Kidney (tissue), 14 donors: ENCODE measurements around the gene FNBP1. TPM values are rescaled to one million over a fixed set of nuclear protein-coding genes. Genes with fewer than 3 reads are reported as not detected.
A peak's percentile ranks its signal among the peaks of the same experiment; 100 is the strongest.

Experiments
- DNase-seq, 5 donors: peaks; one replicate each; pipeline ENCODE4 v3.0.0-alpha.2; 2013 to 2020
- FAIRE-seq: peaks from 2 replicates; lab custom pipeline; 2012; peaks lifted over from hg19 to GRCh38; lab: Jason Lieb, UNC
- H3K27ac ChIP-seq, 2 donors: one replicate each; pipeline ENCODE4 v1.7.0; 2013; ENCODE audit warnings: low read depth in 2 of 2, low read length in 2 of 2, inconsistent platforms in 1 of 2
- H3K27me3 ChIP-seq: one replicate; pipeline ENCODE4 v1.7.1; 2013; ENCODE audit warnings: low read length, inconsistent platforms; ENCODE audit not compliant: control insufficient read depth, insufficient read depth
- H3K36me3 ChIP-seq, 3 donors: one replicate each; pipeline versions ENCODE4 v1.7.0 to v1.7.1; 2013; ENCODE audit warnings: low read length in 3 of 3, control low read depth in 1 of 3, inconsistent platforms in 1 of 3; ENCODE audit not compliant: insufficient read depth in 3 of 3, control insufficient read depth in 2 of 3
- H3K4me1 ChIP-seq, 3 donors: one replicate each; pipeline versions ENCODE4 v1.7.0 to v1.7.1; 2013; ENCODE audit warnings: low read length in 3 of 3, inconsistent platforms in 1 of 3, low read depth in 1 of 3; ENCODE audit not compliant: control insufficient read depth in 2 of 3, insufficient read depth in 2 of 3
- H3K4me3 ChIP-seq, 3 donors: one replicate each; pipeline versions ENCODE4 v1.7.0 to v1.8.1; 2013; ENCODE audit warnings: low read length in 3 of 3, control low read depth in 1 of 3, inconsistent platforms in 1 of 3
- H3K9ac ChIP-seq, 3 donors: one replicate each; pipeline versions ENCODE4 v1.7.0 to v1.7.1; 2013; ENCODE audit warnings: low read length in 3 of 3, control low read depth in 1 of 3, inconsistent platforms in 1 of 3
- H3K9me3 ChIP-seq, 3 donors: one replicate each; pipeline versions ENCODE4 v1.7.0 to v1.7.1; 2013; ENCODE audit warnings: low read length in 3 of 3, control low read depth in 1 of 3, inconsistent platforms in 1 of 3; ENCODE audit not compliant: control insufficient read depth in 2 of 3, insufficient read depth in 1 of 3
- intact Hi-C: fragments of 100-400 bp; cut with DNase I; formaldehyde crosslinking; loops from one replicate; pipeline ENCODE4 v1.11.1; 2022
- polyA plus RNA-seq: library from polyadenylated mRNA; stranded (reverse); fragments of 350-450 nt; fragmentation: Illumina TruSeq; extraction: RNeasy Lipid Tissue Mini Kit (QIAGEN cat#74804); gene quantifications from one replicate; pipeline ENCODE4 v1.2.3, GENCODE V29; 2014; ENCODE audit warnings: low read depth, low replicate concordance; ENCODE audit not compliant: insufficient read depth
- total RNA-seq: library from RNA; stranded (reverse); fragmentation: NEBNext Ultra II Directional; extraction: Animal tissue kit (Norgen Biotek cat#: 25700); gene quantifications from one replicate; pipeline ENCODE4 v1.2.1, GENCODE V29; 2021
- TF ChIP-seq, protein P1 (sequence below): IDR thresholded peaks from 3 replicates; pipeline ENCODE4 v1.5.1; 2012; ENCODE audit warnings: mild to moderate bottlenecking, moderate library complexity, borderline replicate concordance; ENCODE audit not compliant: insufficient read depth; ENCODE audit errors: extremely low read depth
- donor health status: control.
- donor health status: control.
- donor health status: control.
- donor health status: control.
- donor health status: control.
- donor health status: DM: yes; HTN: yes; CAD: no.
- donor health status: Normal renal cell carcinoma (clear cell type).

FNBP1 gene
- total and polyA plus RNA-seq, 2 donors from 2014 or later, result 9.7 to 51.7 TPM

GRCh38 chr9:129861447-129861827 lies 181.6 kb downstream of the FNBP1 start:
- Histone ChIP-seq H3K9me3 (no peaks in the 10 kb centered on the region), H3K27me3 (no peaks in the 10 kb centered on the region), H3K4me1 (no peaks in the 10 kb centered on the region), H3K27ac (no peak overlapping the region), H3K9ac (no peak overlapping the region), H3K36me3 (peaks cover 3 to 44% (median 19%) of the 10 kb centered on the region in 3 donors), H3K4me3 (no peak overlapping the region)
- FAIRE-seq (no peak), DNase-seq (peak in 1 of 5 donors; percentile 35)
- intact Hi-C loops, result no loop called here
- TF ChIP-seq, protein P1, sequence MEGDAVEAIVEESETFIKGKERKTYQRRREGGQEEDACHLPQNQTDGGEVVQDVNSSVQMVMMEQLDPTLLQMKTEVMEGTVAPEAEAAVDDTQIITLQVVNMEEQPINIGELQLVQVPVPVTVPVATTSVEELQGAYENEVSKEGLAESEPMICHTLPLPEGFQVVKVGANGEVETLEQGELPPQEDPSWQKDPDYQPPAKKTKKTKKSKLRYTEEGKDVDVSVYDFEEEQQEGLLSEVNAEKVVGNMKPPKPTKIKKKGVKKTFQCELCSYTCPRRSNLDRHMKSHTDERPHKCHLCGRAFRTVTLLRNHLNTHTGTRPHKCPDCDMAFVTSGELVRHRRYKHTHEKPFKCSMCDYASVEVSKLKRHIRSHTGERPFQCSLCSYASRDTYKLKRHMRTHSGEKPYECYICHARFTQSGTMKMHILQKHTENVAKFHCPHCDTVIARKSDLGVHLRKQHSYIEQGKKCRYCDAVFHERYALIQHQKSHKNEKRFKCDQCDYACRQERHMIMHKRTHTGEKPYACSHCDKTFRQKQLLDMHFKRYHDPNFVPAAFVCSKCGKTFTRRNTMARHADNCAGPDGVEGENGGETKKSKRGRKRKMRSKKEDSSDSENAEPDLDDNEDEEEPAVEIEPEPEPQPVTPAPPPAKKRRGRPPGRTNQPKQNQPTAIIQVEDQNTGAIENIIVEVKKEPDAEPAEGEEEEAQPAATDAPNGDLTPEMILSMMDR, result no peak

DNA sequence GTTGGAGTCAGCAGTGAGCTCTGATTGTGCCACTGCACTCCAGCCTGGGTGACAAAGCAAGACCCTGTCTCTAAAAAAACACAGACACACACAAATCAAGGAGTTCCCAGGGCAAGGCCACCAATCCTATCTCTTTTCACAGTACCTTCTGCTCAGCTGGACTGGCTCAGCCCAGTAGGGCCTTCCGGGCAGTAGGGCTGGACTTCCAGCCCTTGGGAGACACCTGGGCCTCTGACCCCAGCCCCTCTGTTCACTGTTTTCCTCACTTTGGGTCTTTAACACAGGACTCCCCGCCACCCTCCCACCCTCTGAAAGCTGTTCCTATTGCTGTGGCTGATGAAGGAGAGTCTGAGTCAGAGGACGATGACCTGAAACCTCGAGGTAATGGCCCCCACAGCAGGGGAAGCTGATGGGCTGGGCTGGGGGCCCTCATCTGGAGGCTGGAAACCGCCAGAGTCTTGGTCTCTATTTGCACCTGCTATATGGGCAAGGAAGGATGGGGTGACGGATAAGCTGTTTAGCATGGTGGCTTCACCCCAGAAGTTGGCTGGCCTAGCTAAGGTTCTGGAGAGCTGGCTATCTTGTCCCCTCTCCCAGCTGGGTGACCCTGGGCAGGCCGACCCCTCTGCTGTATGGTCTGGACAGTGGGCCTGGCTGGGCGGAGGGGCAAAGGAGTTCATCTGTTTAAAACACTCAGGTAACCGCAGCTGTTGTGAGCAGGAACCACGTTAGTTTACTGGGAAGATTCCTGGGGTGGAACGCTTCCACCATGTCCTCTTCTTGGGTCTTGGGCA lies 182.1 kb downstream of the FNBP1 start:
- Histone ChIP-seq H3K9ac (no peak overlapping the region), H3K9me3 (no peaks in the 10 kb centered on the region), H3K4me1 (no peaks in the 10 kb centered on the region), H3K36me3 (peaks cover 3 to 47% (median 16%) of the 10 kb centered on the region in 3 donors), H3K27ac (no peak overlapping the region), H3K4me3 (no peak overlapping the region), H3K27me3 (no peaks in the 10 kb centered on the region)
- FAIRE-seq (no peak), DNase-seq (peak in 1 of 5 donors; percentile 57)
- intact Hi-C loops, result no loop called here
- TF ChIP-seq, protein P1, result no peak

GRCh38 chr9:129858167-129858962 lies 184.6 kb downstream of the FNBP1 start:
- Histone ChIP-seq H3K27ac (no peak overlapping the region), H3K9me3 (no peaks in the 10 kb centered on the region), H3K9ac (no peak overlapping the region), H3K27me3 (no peaks in the 10 kb centered on the region), H3K4me1 (no peaks in the 10 kb centered on the region), H3K36me3 (peaks cover 4 to 54% (median 21%) of the 10 kb centered on the region in 3 donors), H3K4me3 (no peak overlapping the region)
- peak in 1 of 5 donors; percentile 45 for DNase-seq
- intact Hi-C loops, result no loop called here
- FAIRE-seq, result no peak
- TF ChIP-seq, protein P1, result no peak
